Activated T-cell treated with anti-CD3 and anti-CD28 coated beads for 1 hour (primary cell): ENCODE results near the gene SAMD15.
"Not testable (repeated sequence)": the region's sequence is repeated elsewhere in the genome, so short reads cannot be mapped to it uniquely, and the experiment has no call there.

Experiments
- DNase-seq: peaks from one replicate; pipeline ENCODE4 v3.0.0-alpha.2; 2020; ENCODE audit warnings: low read depth

The SAMD15 gene

DNA sequence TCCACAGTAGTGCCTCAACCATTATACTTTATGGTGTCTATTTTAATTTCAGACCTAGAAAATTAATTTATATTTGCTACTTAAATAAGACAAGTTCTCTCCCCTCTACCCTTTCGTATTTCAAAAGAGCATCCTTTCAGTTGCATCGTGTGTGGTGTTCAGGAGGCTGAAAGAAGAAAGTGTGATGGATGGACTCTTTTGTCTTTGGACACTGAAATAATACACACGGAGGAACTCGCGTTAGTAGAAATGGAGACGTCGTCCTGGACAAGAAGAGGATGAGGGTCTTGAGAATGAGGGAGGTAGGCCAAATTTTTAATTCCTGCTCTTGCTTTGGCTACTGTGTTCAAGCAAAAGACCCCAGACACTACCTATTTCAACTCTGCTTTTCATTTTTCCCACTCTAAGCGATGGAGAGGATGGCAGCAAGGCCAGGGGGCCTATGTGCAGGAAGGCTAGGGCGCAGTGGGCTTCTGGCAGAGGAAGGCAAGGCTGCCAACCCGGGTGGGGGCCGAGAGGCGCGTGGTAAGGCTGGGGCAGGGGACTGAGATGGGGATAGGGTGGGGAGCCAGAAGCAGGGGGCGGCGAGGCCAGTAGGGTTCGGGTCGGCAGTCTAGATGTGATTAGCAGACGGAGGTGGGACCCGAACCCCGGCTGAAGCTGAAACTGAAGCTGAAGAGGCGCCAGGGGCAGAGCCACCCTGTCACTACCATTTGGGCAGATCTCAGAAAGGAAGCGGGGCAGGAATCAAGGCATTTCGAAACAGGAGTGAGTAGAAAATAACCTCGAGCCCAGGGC lies 1.0 kb upstream of the SAMD15 start:
- DNase-seq, result peak; percentile 12

DNA sequence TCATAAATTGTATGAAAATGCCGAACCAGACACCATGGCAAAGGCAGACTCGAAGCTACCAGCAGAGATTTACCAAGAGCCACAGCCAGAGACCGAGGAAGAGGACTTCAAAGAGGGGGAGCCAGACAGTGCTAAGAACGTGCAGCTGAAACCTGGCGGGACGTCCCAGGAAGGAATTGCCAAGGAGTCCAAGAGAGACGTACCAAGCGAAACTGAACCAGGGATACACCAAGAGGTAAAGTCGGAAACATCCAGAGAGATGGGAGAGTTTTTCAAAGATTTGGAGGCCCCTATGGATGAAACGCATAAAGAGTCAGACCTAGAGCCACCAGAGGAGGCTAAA lies 294 bp downstream of the SAMD15 start:
- DNase-seq, result no peak

- DNase-seq, result no peak
These were observed 1.5 kb downstream of the SAMD15 start for GRCh38 chr14:77378701-77379100.

DNA sequence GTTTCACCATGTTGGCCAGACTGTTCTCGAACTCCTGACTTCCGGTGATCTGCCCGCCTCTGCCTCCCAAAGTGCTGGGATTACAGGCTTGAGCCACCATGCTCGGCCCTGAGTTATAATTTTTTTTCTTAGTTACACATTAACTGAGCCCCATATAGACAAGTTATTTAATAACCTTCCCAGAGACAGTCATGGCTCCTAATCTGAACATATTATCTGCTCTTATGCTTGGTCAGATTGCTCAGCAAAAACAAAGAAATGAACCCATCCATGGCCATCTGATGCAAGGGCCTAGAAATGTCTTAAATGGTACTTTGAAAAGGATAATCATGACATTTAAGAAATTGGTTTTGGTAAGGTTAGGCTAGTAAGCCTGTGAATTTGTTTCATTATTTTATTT lies 13.0 kb downstream of the SAMD15 start:
- DNase-seq, result no peak

DNA sequence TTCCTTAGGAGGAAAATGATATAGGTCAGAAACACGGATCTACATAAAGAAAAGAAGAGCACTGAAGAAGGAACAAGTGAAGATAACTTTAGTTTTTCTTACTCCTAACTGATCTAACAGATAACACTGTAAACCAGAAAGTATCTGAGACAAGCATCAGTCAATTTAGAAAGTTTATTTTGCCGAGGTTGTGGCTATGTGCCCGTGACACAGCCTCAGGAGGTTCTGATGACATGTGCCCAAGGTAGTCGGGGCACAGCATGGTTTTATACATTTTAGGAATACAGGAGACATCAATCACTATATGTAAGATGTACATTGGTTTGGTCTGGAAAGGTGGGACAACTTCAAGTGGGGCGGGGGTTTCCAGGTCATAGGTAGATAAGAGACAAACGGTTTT lies 23.0 kb downstream of the SAMD15 start:
- no peak for DNase-seq

DNA sequence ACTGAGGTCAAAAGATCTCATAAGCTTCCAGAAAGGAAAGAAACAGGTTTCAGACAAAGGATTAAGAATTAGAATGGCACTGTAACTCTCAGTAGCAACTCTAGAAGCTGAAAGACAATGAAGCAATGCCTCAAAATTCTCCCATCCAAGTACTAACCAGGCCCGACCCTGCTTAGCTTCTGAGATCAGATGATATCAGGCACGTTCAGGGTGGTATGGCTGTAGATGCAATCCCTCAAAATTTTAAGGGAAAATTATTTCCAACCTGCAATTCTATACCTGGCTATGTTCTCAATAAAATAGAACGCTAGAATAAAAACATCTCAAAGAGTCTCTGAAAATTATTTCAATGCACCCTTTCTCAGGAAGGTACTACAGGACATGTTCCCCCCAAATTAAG lies 26.6 kb downstream of the SAMD15 start:
- no peak for DNase-seq

GRCh38 chr14:77406086-77406485 lies 28.9 kb downstream of the SAMD15 start:
- no peak for DNase-seq

- no peak for DNase-seq
These were observed 29.5 kb downstream of the SAMD15 start for GRCh38 chr14:77406718-77407117.

- no peak for DNase-seq
These were observed 30.0 kb downstream of the SAMD15 start for GRCh38 chr14:77407158-77407557.

DNA sequence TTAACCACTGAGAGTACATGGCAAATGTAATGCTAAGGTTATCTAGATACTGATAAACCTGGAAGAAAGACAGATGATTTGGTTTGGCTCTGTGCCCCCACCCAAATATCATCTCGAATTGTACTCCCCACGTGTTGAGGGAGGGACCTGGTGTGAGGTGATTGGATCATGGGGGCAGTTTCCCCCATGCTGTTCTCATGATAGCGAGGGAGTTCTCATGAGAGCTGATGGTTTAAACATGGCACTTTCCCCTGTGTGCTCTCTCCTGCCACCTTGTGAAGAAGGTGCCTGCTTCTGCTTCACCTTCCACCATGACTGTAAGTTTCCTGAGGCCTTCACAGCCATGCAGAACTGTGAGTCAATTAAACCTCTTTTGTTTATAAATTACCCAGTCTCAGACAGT lies 32.0 kb downstream of the SAMD15 start:
- no peak for DNase-seq

- not testable (repeated sequence) for DNase-seq
These were observed 38.3 kb downstream of the SAMD15 start for GRCh38 chr14:77415403-77416030.

DNA sequence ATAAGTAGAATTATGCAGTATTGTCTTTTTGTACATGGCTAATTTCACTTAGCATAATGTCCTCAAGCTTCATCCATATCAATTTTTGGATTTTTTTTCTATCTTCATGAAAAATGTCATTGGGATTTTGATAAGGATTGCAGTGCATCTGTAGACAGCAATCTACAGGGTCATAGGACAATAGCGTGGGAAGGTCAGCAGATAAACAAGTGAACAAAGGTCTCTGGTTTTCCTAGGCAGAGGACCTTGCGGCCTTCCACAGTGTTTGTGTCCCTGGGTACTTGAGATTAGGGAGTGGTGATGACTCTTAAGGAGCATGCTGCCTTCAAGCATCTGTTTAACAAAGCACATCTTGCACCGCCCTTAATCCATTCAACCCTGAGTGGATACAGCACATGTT lies 38.9 kb downstream of the SAMD15 start:
- not testable (repeated sequence) for DNase-seq

DNA sequence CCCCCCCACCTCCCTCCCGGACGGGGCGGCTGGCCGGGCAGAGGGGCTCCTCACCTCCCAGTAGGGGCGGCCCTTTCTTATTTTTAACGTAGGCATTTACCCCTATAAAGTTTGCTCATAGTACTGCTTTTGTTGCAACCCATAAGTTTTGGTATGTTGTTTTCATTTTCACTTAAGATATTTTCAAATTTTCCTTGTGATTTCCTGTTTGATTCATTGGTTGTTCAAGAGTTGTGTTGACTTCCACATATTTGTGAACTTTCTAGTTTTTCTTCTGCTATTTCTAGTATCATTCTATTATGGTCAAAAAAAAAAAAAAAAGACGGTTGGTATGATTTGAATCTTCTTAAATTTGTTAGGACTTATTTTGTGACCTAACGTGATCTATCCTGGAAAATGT lies 39.7 kb downstream of the SAMD15 start:
- DNase-seq, result no peak

- no peak for DNase-seq
These were observed 44.0 kb downstream of the SAMD15 start for GRCh38 chr14:77421201-77421600.

- DNase-seq, result no peak
These were observed 46.2 kb downstream of the SAMD15 start, which contains the start of gene NOXRED1 for GRCh38 chr14:77423423-77423822. Gene NOXRED1 (minus strand): TSS chr14:77423523. CDS start chr14:77422889, 634 bp downstream.

- DNase-seq, result no peak
These were observed 47.7 kb downstream of the SAMD15 start for GRCh38 chr14:77424862-77425261.

DNA sequence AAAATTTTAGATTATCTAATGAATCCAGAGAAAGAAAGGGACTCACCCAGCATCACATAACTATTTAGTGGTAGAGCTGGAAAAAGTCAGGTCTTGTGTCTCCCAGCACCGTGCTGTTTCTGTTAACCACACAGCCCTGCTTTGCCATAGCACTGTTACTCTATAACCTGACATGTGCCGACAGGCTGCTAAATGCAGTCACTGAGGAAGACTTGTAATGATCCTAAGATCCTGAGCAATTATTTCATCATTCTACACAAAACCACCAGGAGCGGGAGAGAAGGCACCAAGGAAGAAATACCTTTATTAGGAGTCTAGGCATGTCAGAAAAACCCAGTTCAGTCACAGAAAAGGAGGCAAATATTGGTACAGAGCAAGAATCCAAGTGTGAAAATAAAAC lies 49.2 kb downstream of the SAMD15 start:
- DNase-seq, result no peak

GRCh38 chr14:77436042-77436441 lies 58.9 kb downstream of the SAMD15 start:
- DNase-seq, result no peak

GRCh38 chr14:77438596-77438995 lies 61.4 kb downstream of the SAMD15 start:
- no peak for DNase-seq

GRCh38 chr14:77439861-77440260 lies 62.7 kb downstream of the SAMD15 start:
- no peak for DNase-seq
